Lung (tissue), 12 donors: ENCODE measurements around the gene ZNF775. TPM values are rescaled to one million over a fixed set of nuclear protein-coding genes. Genes with fewer than 3 reads are reported as not detected.

Experiments
- ATAC-seq: fragments of 200-7000 bp; cut with Tn5 transposase; one replicate; pipeline ENCODE4 v1.9.1; 2020; ENCODE audit warnings: moderate number of reproducible peaks; ENCODE audit not compliant: insufficient read depth, low FRiP score
- DNase-seq, 3 donors: peaks; one replicate each; pipeline ENCODE4 v3.0.0-alpha.2; 2013 to 2017
- H3K27ac ChIP-seq, 2 donors: one replicate each; pipeline ENCODE4 v1.5.1; 2013; ENCODE audit warnings: mild to moderate bottlenecking in 2 of 2, moderate library complexity in 2 of 2, control low read depth in 1 of 2, inconsistent platforms in 1 of 2, low read depth in 1 of 2, low read length in 1 of 2
- H3K27me3 ChIP-seq, 3 donors: one replicate each; pipeline ENCODE4 v1.5.1; 2013; ENCODE audit warnings: low read length in 2 of 3; ENCODE audit not compliant: control insufficient read depth in 3 of 3, insufficient read depth in 3 of 3
- H3K36me3 ChIP-seq, 4 donors: one replicate each; pipeline ENCODE4 v1.5.1; 2013; ENCODE audit warnings: low read length in 4 of 4, mild to moderate bottlenecking in 1 of 4, moderate library complexity in 1 of 4; ENCODE audit not compliant: control insufficient read depth in 4 of 4, insufficient read depth in 4 of 4
- H3K4me1 ChIP-seq, 5 donors: one replicate each; pipeline ENCODE4 v1.5.1; 2013; ENCODE audit warnings: low read length in 5 of 5, mild to moderate bottlenecking in 2 of 5, moderate library complexity in 1 of 5; ENCODE audit not compliant: control insufficient read depth in 5 of 5, insufficient read depth in 5 of 5
- H3K4me3 ChIP-seq: one replicate; pipeline ENCODE4 v1.5.1; 2013; ENCODE audit warnings: mild to moderate bottlenecking, control low read depth, moderate library complexity
- H3K9ac ChIP-seq, 2 donors: one replicate each; pipeline ENCODE4 v1.5.1; 2013; ENCODE audit warnings: low read length in 2 of 2, control low read depth in 1 of 2; ENCODE audit not compliant: insufficient read depth in 1 of 2
- H3K9me3 ChIP-seq, 4 donors: one replicate each; pipeline ENCODE4 v1.5.1; 2013; ENCODE audit warnings: low read length in 3 of 4, mild to moderate bottlenecking in 1 of 4, moderate library complexity in 1 of 4; ENCODE audit not compliant: control insufficient read depth in 4 of 4, insufficient read depth in 3 of 4
- WGBS, 2 donors: extraction: QIAGEN DNeasy Blood & Tissue Kit; methylation state at CpG; one replicate each; pipeline ENCODE4 v1.1.7; 2013; 5-methylcytosine and 5-hydroxymethylcytosine counted together
- polyA plus RNA-seq, 2 donors: library from polyadenylated mRNA; stranded (reverse); fragments of 200-250 nt; gene quantifications; one replicate each; pipeline ENCODE4 v1.2.1, GENCODE V29; 2013
- total RNA-seq, 2 donors: library from RNA; depleted of rRNA in 1 of 2; stranded (reverse); fragments of >200 nt in 1 of 2; gene quantifications; one replicate each; pipeline ENCODE4 v1.2.1, GENCODE V29; 2014 to 2021
- TF ChIP-seq, protein P1 (sequence below): IDR thresholded peaks from 2 replicates; pipeline ENCODE4 v1.5.1; 2012; ENCODE audit warnings: mild to moderate bottlenecking; ENCODE audit errors: control extremely low read depth, extremely low read depth
- donor health status: control.
- donor health status: control.
- donor health status: Bipolar disorder and iron deficiency.
- donor health status: healthy.
- donor health status: DM: yes; HTN: yes; CAD: no.

Gene ZNF775
- total and polyA plus RNA-seq, 4 donors, result 1.4 to 5.4 (median 3.8) TPM

DNA sequence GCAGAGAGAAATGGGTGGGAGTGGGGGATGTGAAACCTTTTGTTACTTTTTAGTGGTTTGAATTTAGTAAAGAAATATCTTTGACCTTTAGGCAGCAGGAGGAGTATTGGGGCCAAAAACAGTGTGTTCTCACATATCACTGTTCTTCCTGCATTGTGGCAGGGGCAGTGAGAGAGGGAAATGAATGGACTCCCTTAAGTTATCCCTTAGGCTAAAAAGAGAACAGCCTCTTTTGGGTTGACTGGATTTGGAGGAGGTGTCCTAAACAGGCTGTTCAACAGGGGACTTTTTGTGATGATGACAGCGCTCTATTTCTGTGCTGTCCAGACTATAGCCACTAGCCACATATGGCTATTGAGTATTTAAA, 22.3 kb downstream of the ZNF775 start:
- WGBS, 2 donors, result 98 to 100% methylated on average over 1 of the region's 1 CpG
- Histone ChIP-seq H3K27me3 (no peaks in the 10 kb centered on the region), H3K4me3 (no peak overlapping the region), H3K27ac (no peak overlapping the region), H3K9me3 (no peaks in the 10 kb centered on the region), H3K4me1 (peaks cover under 1 to 18% (median 6%) of the 10 kb centered on the region in 5 donors), H3K36me3 (peaks cover 4 to 18% (median 13%) of the 10 kb centered on the region in 4 donors), H3K9ac (no peak overlapping the region)
- ATAC-seq (no peak), DNase-seq (no peak)
- TF ChIP-seq, protein P1, sequence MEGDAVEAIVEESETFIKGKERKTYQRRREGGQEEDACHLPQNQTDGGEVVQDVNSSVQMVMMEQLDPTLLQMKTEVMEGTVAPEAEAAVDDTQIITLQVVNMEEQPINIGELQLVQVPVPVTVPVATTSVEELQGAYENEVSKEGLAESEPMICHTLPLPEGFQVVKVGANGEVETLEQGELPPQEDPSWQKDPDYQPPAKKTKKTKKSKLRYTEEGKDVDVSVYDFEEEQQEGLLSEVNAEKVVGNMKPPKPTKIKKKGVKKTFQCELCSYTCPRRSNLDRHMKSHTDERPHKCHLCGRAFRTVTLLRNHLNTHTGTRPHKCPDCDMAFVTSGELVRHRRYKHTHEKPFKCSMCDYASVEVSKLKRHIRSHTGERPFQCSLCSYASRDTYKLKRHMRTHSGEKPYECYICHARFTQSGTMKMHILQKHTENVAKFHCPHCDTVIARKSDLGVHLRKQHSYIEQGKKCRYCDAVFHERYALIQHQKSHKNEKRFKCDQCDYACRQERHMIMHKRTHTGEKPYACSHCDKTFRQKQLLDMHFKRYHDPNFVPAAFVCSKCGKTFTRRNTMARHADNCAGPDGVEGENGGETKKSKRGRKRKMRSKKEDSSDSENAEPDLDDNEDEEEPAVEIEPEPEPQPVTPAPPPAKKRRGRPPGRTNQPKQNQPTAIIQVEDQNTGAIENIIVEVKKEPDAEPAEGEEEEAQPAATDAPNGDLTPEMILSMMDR, result no peak

DNA sequence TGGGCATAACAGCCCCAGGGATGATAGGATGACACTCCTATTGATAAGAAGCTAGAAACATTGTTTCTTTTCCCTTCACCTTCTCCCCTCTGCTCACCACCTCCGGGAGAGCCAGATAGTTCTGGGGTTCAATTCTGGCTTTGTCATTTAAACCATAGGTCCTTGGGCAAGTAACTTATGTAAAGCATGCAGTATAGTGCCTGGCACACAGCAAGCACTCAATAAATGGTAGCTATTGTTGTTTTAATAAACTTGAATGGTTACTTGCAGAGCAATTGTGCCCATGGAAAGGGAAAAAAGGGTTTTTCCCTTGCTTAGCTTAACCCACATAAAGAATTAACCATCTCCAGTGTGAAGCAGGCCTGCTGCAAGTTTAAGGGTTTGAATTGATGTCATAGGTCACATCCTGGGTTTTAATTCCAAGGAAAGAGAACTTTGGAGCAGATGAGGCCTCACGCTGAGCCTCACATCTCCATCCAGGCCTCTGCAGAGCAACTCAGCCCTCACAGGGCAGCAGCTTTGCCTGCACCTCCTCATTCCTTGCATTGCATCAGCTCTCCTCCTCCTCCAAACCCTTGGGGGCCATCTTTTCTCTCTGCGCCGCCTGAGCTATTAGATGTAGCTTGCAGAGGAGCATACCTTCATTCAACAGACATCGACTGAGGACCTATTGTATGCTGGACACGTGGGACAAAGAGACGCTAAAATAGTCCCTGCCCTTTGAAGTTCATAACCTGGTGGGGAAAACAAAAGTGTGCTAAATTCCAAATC, 22.9 kb downstream of the ZNF775 start:
- no peak overlapping the region for H3K4me3 ChIP-seq
- peaks cover 4 to 14% (median 9%) of the 10 kb centered on the region in 4 donors for H3K36me3 ChIP-seq
- ATAC-seq (no peak), DNase-seq (no peak)
- no peaks in the 10 kb centered on the region for H3K27me3 ChIP-seq
- 85 to 96% methylated on average over 7 of the region's 7 CpGs for WGBS, 2 donors
- H3K4me1 ChIP-seq, result peaks cover 3 to 24% (median 7%) of the 10 kb centered on the region in 5 donors
- no peak overlapping the region for H3K27ac ChIP-seq
- no peak overlapping the region for H3K9ac ChIP-seq
- TF ChIP-seq, protein P1, result no peak
- H3K9me3 ChIP-seq, result no peaks in the 10 kb centered on the region

DNA sequence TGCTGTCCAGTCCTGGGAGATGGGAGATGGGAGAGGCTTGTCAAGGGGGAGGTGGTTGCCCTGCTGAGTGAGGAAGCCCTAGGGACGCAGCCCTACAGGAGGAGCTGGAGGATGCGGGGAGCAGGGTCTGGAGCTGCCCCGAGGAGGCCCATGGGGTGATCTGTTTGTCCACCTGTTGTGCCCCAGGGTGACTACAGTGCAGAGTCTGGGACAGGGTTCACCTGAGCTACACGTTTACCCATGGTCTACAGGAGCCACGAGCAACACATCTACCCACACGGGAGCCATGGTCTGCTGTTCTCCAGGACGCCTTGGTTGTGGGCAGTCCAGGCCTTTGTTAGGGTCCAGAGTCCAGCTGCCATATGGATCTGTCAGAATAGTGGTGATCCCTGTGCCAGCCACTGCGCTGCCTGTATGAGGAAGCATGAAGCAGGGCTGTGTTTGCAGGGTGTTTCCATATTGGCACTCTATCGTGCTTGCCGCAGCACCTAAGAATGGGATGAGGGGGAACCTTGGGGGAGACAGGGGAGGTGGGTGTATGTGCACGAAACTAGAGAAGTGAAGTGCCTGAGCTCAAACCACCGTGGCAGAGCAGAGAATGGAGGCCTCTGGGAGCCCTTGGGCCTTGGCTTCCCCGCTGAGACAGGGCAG, 23.7 kb downstream of the ZNF775 start:
- TF ChIP-seq, protein P1, result no peak
- no peaks in the 10 kb centered on the region for H3K27me3 ChIP-seq
- ATAC-seq, result no peak
- H3K9me3 ChIP-seq, result no peaks in the 10 kb centered on the region
- H3K4me1 ChIP-seq, result peaks cover 3 to 25% (median 7%) of the 10 kb centered on the region in 5 donors
- DNase-seq, result no peak
- WGBS, 2 donors, result 90 to 96% methylated on average over 13 of the region's 13 CpGs
- H3K36me3 ChIP-seq, result peaks cover 0 to 12% (median 5%) of the 10 kb centered on the region in 4 donors
- H3K4me3 ChIP-seq, result no peak overlapping the region
- H3K9ac ChIP-seq, result no peak overlapping the region
- no peak overlapping the region for H3K27ac ChIP-seq
